ENCODE measurements around the gene RBM15B.
"Not testable (repeated sequence)": the region's sequence is repeated elsewhere in the genome, so short reads cannot be mapped to it uniquely, and the experiment has no call there.

GRCh38 chr3:51387281-51387680, 3.8 kb upstream of the RBM15B start:
- not testable (repeated sequence) for TF ChIP-seq ZFP30 (CRISPR knock-in tag; IDR thresholded peaks at IDR 0.05); ZNF70 (CRISPR knock-in tag; IDR thresholded peaks at IDR 0.05); TSHZ2 (CRISPR knock-in tag; IDR thresholded peaks at IDR 0.05); ZNF565 (CRISPR knock-in tag; conservative IDR thresholded peaks at IDR 0.05; ENCODE audit: low read depth); PPARA (CRISPR knock-in tag; IDR thresholded peaks at IDR 0.05; ENCODE audit: borderline replicate concordance); BACH2 (CRISPR knock-in tag; IDR thresholded peaks at IDR 0.05; ENCODE audit: borderline replicate concordance); OSR1 (CRISPR knock-in tag; IDR thresholded peaks at IDR 0.05); PATZ1 (CRISPR knock-in tag; IDR thresholded peaks at IDR 0.05; ENCODE audit: borderline replicate concordance); ESRRG (CRISPR knock-in tag; IDR thresholded peaks at IDR 0.05); CREB5 (CRISPR knock-in tag; IDR thresholded peaks at IDR 0.05; ENCODE audit: low read depth); ARNTL (CRISPR knock-in tag; IDR thresholded peaks at IDR 0.05; ENCODE audit: borderline replicate concordance, low read depth); ISL1 (CRISPR knock-in tag; IDR thresholded peaks at IDR 0.05); CSRNP3 (CRISPR knock-in tag; IDR thresholded peaks at IDR 0.05); TOX (CRISPR knock-in tag; IDR thresholded peaks at IDR 0.05; ENCODE audit: borderline replicate concordance)
